IPS-15b (cell line): ENCODE data around the gene ATRNL1.
"Not testable (repeated sequence)": the region's sequence is repeated elsewhere in the genome, so short reads cannot be mapped to it uniquely, and the experiment has no call there.

Experiments
- H3K27me3 ChIP-seq: one replicate; pipeline ENCODE4 v1.6.1; 2013; ENCODE audit warnings: low read length; ENCODE audit not compliant: control insufficient read depth, insufficient read depth
- H3K36me3 ChIP-seq: one replicate; pipeline ENCODE4 v1.6.1; 2013; ENCODE audit warnings: low read length; ENCODE audit not compliant: control insufficient read depth, insufficient read depth
- H3K4me1 ChIP-seq: one replicate; pipeline ENCODE4 v1.6.1; 2013; ENCODE audit warnings: mild to moderate bottlenecking, low read length; ENCODE audit not compliant: control insufficient read depth, insufficient read depth
- H3K4me3 ChIP-seq: one replicate; pipeline ENCODE4 v1.5.1; 2013; ENCODE audit warnings: low read depth, low read length
- H3K9ac ChIP-seq: one replicate; pipeline ENCODE4 v1.6.1; 2013; ENCODE audit warnings: low read depth, mild to moderate bottlenecking, low read length
- H3K9me3 ChIP-seq: one replicate; pipeline ENCODE4 v1.6.1; 2013; ENCODE audit warnings: mild to moderate bottlenecking, low read length; ENCODE audit not compliant: control insufficient read depth, insufficient read depth

The ATRNL1 gene

DNA sequence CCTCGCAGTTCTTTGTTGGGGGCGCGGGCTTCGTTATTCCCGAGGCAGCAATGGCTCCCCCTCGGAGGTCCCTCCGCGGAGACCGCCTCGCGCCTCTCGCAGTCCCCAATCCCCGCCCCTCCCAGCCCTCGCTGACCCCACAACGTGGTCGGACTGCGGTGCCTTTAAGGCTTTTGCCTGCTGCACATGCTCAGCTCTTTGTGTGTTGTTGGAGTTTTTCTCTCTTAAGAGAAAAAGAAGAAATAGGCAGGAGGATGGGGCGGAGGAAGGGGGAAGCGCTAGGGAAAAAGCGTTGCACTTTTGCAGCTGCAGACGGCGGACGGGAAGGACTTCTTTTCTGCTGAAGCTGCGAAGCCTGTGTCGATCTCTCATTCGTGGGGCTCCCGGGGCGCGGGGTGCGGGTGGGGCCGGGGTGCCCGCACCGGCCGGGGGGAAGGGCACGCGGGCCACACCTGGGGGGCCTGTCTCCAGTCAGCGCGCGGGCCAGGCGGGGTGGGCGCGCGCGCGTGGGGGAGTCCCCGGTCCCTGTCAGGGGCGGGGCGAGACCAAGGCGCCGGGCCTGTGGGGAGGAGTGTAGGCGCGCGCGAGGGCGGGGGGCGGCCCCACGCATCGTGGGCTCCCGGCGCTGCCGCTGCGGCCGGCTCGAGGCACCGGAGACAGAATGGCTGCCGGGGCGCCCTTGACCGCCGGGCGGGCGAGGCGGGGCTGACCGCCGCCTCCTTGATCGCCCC, 445 bp upstream of the ATRNL1 start:
- H3K4me3 ChIP-seq: peak overlapping the region; percentile 60
- no peaks in the 10 kb centered on the region for H3K36me3 ChIP-seq
- H3K4me1 ChIP-seq: peaks cover 7% of the 10 kb centered on the region
- peaks cover 25% of the 10 kb centered on the region for H3K27me3 ChIP-seq
- peak overlapping the region; percentile 26 for H3K9ac ChIP-seq
- no peaks in the 10 kb centered on the region for H3K9me3 ChIP-seq

GRCh38 chr10:115093776-115094408, 727 bp downstream of the ATRNL1 start:
- Histone ChIP-seq H3K4me3 (peak overlapping the region; percentile 60), H3K36me3 (no peaks in the 10 kb centered on the region), H3K9ac (no peak overlapping the region), H3K4me1 (peaks cover 7% of the 10 kb centered on the region), H3K27me3 (peaks cover 25% of the 10 kb centered on the region), H3K9me3 (no peaks in the 10 kb centered on the region)

- peaks cover 7% of the 10 kb centered on the region for H3K4me1 ChIP-seq
- peak overlapping the region; percentile 60 for H3K4me3 ChIP-seq
- no peaks in the 10 kb centered on the region for H3K9me3 ChIP-seq
- H3K27me3 ChIP-seq: peaks cover 25% of the 10 kb centered on the region
- no peak overlapping the region for H3K9ac ChIP-seq
- H3K36me3 ChIP-seq: no peaks in the 10 kb centered on the region
Observed at GRCh38 chr10:115094416-115095140, 1.4 kb downstream of the ATRNL1 start.

DNA sequence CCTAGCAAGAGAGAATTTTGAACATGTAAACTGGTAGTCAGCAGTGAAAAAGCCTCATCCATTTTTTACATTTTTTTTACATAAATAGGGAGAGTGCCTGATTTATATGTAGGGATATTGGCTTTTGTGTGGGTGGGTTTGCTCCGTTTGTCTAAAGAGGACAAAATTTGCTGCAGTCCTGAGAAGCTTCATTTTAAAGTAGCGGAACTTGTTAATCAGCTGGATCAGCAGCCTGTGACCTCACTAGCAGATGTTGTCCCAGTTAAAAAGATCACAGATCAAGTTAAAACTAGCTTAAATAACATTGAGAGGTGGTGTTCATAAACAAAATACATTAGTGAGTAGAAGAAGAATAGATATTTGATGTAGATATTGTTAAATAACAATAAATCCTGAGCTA, 2.6 kb downstream of the ATRNL1 start:
- H3K27me3 ChIP-seq: peaks cover 25% of the 10 kb centered on the region

GRCh38 chr10:115103700-115104099, 10.5 kb downstream of the ATRNL1 start:
- Histone ChIP-seq H3K9ac (no peak overlapping the region), H3K4me1 (no peaks in the 10 kb centered on the region), H3K9me3 (peaks cover 11% of the 10 kb centered on the region), H3K36me3 (no peaks in the 10 kb centered on the region), H3K27me3 (no peaks in the 10 kb centered on the region), H3K4me3 (no peak overlapping the region)

More for the DNA sequence above, 2.6 kb downstream of the ATRNL1 start:
- no peak overlapping the region for H3K9ac ChIP-seq
- H3K4me3 ChIP-seq: no peak overlapping the region
- H3K4me1 ChIP-seq: peaks cover 7% of the 10 kb centered on the region
- no peaks in the 10 kb centered on the region for H3K36me3 ChIP-seq
- no peaks in the 10 kb centered on the region for H3K9me3 ChIP-seq

DNA sequence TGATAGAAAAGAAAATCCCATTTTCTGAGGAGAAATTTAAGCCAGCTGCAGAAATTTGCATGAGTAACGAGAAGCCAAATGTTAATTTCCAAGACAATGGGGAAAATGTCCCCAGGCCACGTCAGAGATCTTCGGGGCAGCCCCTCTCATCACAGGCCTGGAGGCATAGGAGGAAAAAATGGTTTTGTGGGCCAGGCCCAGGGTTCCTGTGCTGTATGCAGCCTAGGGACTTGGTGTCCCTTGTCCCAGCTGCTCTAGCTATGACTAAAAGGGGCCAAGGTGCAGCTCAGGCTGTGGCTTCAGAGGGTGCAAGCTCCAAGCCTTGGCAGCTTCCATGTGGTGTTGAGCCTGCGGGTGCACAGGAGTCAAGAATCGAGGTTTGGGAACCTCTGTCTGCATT, 12.2 kb downstream of the ATRNL1 start:
- not testable (repeated sequence) for H3K4me1 ChIP-seq, H3K36me3 ChIP-seq, H3K4me3 ChIP-seq, H3K9ac ChIP-seq, H3K27me3 ChIP-seq
- peaks cover 11% of the 10 kb centered on the region for H3K9me3 ChIP-seq

- peaks cover 11% of the 10 kb centered on the region for H3K9me3 ChIP-seq
- no peaks in the 10 kb centered on the region for H3K27me3 ChIP-seq
- H3K36me3 ChIP-seq: no peaks in the 10 kb centered on the region
- no peaks in the 10 kb centered on the region for H3K4me1 ChIP-seq
- no peak overlapping the region for H3K4me3 ChIP-seq
- H3K9ac ChIP-seq: no peak overlapping the region
Observed at GRCh38 chr10:115107830-115108229, 14.7 kb downstream of the ATRNL1 start.

- H3K9ac ChIP-seq: no peak overlapping the region
- no peak overlapping the region for H3K4me3 ChIP-seq
- H3K27me3 ChIP-seq: no peaks in the 10 kb centered on the region
- H3K4me1 ChIP-seq: no peaks in the 10 kb centered on the region
- no peaks in the 10 kb centered on the region for H3K9me3 ChIP-seq
- H3K36me3 ChIP-seq: no peaks in the 10 kb centered on the region
Observed at GRCh38 chr10:115117301-115117700, 24.1 kb downstream of the ATRNL1 start.

GRCh38 chr10:115118346-115118745, 25.2 kb downstream of the ATRNL1 start:
- Histone ChIP-seq H3K36me3 (no peaks in the 10 kb centered on the region), H3K27me3 (no peaks in the 10 kb centered on the region), H3K4me3 (no peak overlapping the region), H3K4me1 (no peaks in the 10 kb centered on the region), H3K9me3 (no peaks in the 10 kb centered on the region), H3K9ac (no peak overlapping the region)

DNA sequence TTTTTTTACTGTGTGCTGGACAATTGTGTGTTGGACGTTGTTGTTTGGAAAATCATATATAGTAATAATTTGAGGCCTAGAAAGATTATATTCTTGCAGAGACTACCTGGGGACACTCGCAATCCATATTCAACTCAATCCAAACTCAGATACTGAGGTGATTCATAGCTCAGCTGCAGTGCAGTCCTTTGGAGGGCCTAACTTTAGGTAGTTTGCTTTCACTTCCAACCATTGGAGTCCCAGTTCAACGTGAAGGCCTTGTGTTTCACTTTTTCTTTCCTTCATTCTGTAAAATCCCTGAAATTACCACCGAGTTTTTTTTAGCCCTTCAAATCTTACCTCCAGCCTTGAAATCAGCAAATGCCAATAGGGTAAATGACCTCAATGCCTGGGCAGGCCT, 32.3 kb downstream of the ATRNL1 start:
- Histone ChIP-seq H3K9ac (no peak overlapping the region), H3K4me3 (no peak overlapping the region), H3K9me3 (no peaks in the 10 kb centered on the region), H3K27me3 (no peaks in the 10 kb centered on the region), H3K36me3 (no peaks in the 10 kb centered on the region), H3K4me1 (no peaks in the 10 kb centered on the region)

- Histone ChIP-seq H3K4me1 (no peaks in the 10 kb centered on the region), H3K27me3 (no peaks in the 10 kb centered on the region), H3K4me3 (no peak overlapping the region), H3K9ac (no peak overlapping the region), H3K36me3 (no peaks in the 10 kb centered on the region), H3K9me3 (no peaks in the 10 kb centered on the region)
Observed at GRCh38 chr10:115129752-115130151, 36.6 kb downstream of the ATRNL1 start.

DNA sequence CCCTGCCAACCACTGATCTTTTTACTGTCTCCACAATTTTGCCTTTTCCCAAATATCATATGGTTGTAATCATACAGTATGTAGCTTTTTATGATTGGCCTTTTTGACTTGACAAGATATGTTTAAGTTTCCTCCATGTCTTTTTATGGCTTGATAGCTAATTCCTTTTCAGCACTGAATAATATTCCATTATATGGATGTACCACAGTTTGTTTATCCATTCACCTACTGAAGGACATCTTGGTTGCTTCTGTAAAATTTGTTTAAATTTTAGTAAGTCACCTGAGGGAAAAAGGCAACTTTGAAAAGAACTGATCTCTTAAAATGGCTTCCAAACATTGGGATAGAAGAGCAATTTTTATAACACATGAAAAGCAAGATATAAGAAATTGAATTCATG, 43.5 kb downstream of the ATRNL1 start:
- Histone ChIP-seq H3K9me3 (peaks cover 6% of the 10 kb centered on the region), H3K9ac (no peak overlapping the region), H3K4me1 (no peaks in the 10 kb centered on the region), H3K4me3 (no peak overlapping the region), H3K36me3 (no peaks in the 10 kb centered on the region), H3K27me3 (no peaks in the 10 kb centered on the region)
